CD4-positive, alpha-beta memory T cell (primary cell): ENCODE results near the gene PIGW. TPM values are rescaled to one million over a fixed set of nuclear protein-coding genes. Genes with fewer than 3 reads are reported as not detected.
A peak's percentile ranks its signal among the peaks of the same experiment; 100 is the strongest.

Experiments used
- CTCF ChIA-PET: fragments of 350-600 bp; sonication (Branson Sonifier 250); formaldehyde crosslinking; loops from one replicate; lab custom pipeline; 2021; ENCODE audit warnings: inconsistent platforms; ENCODE audit not compliant: partially characterized antibody; lab: Charles Lee
- POLR2A ChIA-PET: fragments of 350-600 bp; sonication (Branson Sonifier 250); formaldehyde crosslinking; loops from one replicate; lab custom pipeline; 2021; ENCODE audit not compliant: partially characterized antibody; lab: Charles Lee
- DNase-seq, 5 donors: peaks; one replicate each; pipeline versions ENCODE4 v3.0.0 to v3.0.0-alpha.2; 2020 to 2022; ENCODE audit warnings: mixed read lengths in 1 of 5
- H3K27ac ChIP-seq: one replicate; pipeline ENCODE4 v1.7.0; 2013; ENCODE audit warnings: low read depth, low read length
- H3K27me3 ChIP-seq: 2 replicates; pipeline ENCODE4 v1.7.0; 2013; ENCODE audit warnings: mild to moderate bottlenecking, low read length, moderate library complexity; ENCODE audit not compliant: insufficient read depth
- H3K36me3 ChIP-seq: 2 replicates; pipeline ENCODE4 v1.7.0; 2013; ENCODE audit warnings: mild to moderate bottlenecking, low read length, moderate library complexity; ENCODE audit not compliant: insufficient read depth
- H3K4me1 ChIP-seq: 2 replicates; pipeline ENCODE4 v1.7.0; 2013; ENCODE audit warnings: mild to moderate bottlenecking, low read length, moderate library complexity; ENCODE audit not compliant: insufficient read depth
- H3K4me3 ChIP-seq, 2 donors: one replicate each; pipeline ENCODE4 v1.7.0; 2013; ENCODE audit warnings: low read length in 2 of 2, mild to moderate bottlenecking in 1 of 2
- H3K9me3 ChIP-seq, 2 donors: one replicate each; pipeline ENCODE4 v1.7.0; 2013; ENCODE audit warnings: low read length in 2 of 2, control low read depth in 1 of 2; ENCODE audit not compliant: control insufficient read depth in 1 of 2
- H3K27ac Mint-ChIP-seq, 7 donors: one replicate each; pipeline ENCODE4 v1.8.0; 2020 to 2021; ENCODE audit warnings: mixed read lengths in 7 of 7, mild to moderate bottlenecking in 6 of 7, inconsistent platforms in 3 of 7, moderate library complexity in 3 of 7
- H3K27me3 Mint-ChIP-seq, 2 donors: one replicate each; pipeline ENCODE4 v1.8.0; 2020 to 2021; ENCODE audit warnings: mixed read lengths in 2 of 2
- H3K36me3 Mint-ChIP-seq, 2 donors: one replicate each; pipeline ENCODE4 v1.8.0; 2020 to 2021; ENCODE audit warnings: mixed read lengths in 2 of 2, inconsistent platforms in 1 of 2, mild to moderate bottlenecking in 1 of 2
- H3K4me1 Mint-ChIP-seq, 4 donors: one replicate each; pipeline ENCODE4 v1.8.0; 2020 to 2021; ENCODE audit warnings: mixed read lengths in 4 of 4, mild to moderate bottlenecking in 1 of 4
- H3K4me3 Mint-ChIP-seq, 8 donors: one replicate each; pipeline ENCODE4 v1.8.0; 2020 to 2021; ENCODE audit warnings: mixed read lengths in 8 of 8, mild to moderate bottlenecking in 7 of 8, moderate library complexity in 6 of 8, inconsistent platforms in 3 of 8
- H3K9me3 Mint-ChIP-seq, 8 donors: one replicate each; pipeline ENCODE4 v1.8.0; 2020 to 2021; ENCODE audit warnings: mixed read lengths in 8 of 8, mild to moderate bottlenecking in 5 of 8, inconsistent platforms in 3 of 8, moderate library complexity in 1 of 8
- intact Hi-C: fragments of 100-400 bp; cut with micrococcal nuclease; formaldehyde crosslinking; loops from one replicate; pipeline ENCODE4 v1.15.1; 2023
- polyA plus RNA-seq, 2 donors: library from polyadenylated mRNA; unstranded; fragments of 300-500 nt; fragmentation: Illumina TruSeq; gene quantifications; one replicate each; pipeline ENCODE4 v1.2.3, GENCODE V29; 2021
- total RNA-seq, 2 experiments: library from RNA; stranded (reverse); gene quantifications; one replicate each; pipeline ENCODE4 v1.2.3, GENCODE V29; 2021

Gene PIGW, protein sequence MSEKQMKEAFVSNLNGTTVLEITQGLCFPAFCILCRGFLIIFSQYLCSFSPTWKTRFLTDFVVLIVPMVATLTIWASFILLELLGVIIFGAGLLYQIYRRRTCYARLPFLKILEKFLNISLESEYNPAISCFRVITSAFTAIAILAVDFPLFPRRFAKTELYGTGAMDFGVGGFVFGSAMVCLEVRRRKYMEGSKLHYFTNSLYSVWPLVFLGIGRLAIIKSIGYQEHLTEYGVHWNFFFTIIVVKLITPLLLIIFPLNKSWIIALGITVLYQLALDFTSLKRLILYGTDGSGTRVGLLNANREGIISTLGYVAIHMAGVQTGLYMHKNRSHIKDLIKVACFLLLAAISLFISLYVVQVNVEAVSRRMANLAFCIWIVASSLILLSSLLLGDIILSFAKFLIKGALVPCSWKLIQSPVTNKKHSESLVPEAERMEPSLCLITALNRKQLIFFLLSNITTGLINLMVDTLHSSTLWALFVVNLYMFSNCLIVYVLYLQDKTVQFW
- total RNA-seq: 1 to 10 TPM; 4.7 to 5.1 TPM
- 10 to 100 TPM in 1 of 2 donors, 1 to 10 TPM in 1; 5.3 to 14.2 TPM for polyA plus RNA-seq

DNA sequence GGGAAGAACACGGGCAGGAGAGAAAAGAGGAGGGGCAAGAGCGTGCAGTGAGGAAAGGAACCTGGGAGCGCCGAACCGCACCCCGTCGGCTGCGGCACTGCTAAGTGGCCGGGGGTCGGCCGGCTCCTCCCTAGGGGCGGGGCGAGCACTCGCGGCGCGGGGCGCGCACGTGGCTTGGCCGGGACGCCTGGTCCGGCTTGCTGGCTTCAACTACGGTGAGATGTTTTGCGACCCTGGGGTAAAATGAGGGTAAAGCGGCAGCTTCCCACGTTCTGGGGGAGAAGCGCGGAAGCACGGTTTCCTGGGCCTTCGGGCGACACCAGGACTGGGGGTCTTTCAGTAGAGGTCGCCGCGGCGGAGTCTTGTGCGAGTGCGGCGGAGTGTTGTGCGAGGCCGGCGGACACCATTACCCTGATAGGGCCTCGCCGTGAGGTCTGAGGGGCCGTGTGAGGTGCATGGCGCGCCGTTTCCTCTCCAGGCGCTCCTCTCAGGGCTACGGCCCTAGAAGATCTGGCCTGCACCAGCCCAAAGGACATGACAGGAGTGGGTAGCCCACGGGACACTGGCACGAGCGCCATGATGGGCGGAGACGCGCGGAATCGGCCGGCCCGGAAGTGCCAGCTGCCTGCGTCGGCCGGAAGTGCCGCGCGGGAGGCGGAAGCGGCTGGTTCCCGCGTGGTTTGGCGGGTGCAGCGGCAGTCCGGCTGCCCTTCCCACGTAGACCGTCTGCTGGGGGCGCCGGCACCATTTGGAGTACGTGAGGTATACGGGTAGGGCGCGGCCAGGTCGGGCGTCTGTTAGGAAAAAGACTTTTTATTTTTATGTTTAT is at the start of gene PIGW, which contains the start of gene MYO19:
PIGW (plus strand) TSS at position 148 of the 829 bp plus-strand sequence. CDS start 2,115 bp downstream, outside the sequence.
MYO19 (minus strand) TSS at position 29 of the 829 bp plus-strand sequence. CDS start 2,330 bp downstream, outside the sequence.
- Mint-ChIP-seq H3K4me1 (peaks cover 9 to 27% (median 19%) of the 10 kb centered on the region in 4 donors), H3K36me3 (peaks cover 0 to 42% of the 10 kb centered on the region in 2 donors), H3K27ac (peak within 1 kb of the TSS; percentile 91 to 97 (median 96)), H3K4me3 (peak within 1 kb of the TSS; percentile 90 to 97 (median 95)), H3K27me3 (no peaks in the 10 kb centered on the region), H3K9me3 (peaks cover 0 to 2% (median 0%) of the 10 kb centered on the region in 8 donors)
- H3K4me1 ChIP-seq: peaks cover 12% of the 10 kb centered on the region
- peak within 1 kb of the TSS; percentile 58 to 99 for H3K4me3 ChIP-seq
- H3K27ac ChIP-seq: peak within 1 kb of the TSS; percentile 82
- intact Hi-C loops: loop anchor here (1.0 to 10.0 kb wide), 4 partner anchors 9 to 190 kb away; partner anchors contain the start of genes GGNBP2, MRM1 and ZNHIT3
- H3K36me3 ChIP-seq: peaks cover 4% of the 10 kb centered on the region
- H3K9me3 ChIP-seq: no peaks in the 10 kb centered on the region
- POLR2A ChIA-PET: interaction anchor here (0.9 to 5.2 kb wide), 11 partner anchors 11 to 1076 kb away, joined by 3 to 151 read pairs (median 6); partner anchors contain the start of genes DHRS11, GGNBP2, MRM1 and ZNHIT3
- H3K27me3 ChIP-seq: no peaks in the 10 kb centered on the region
- CTCF ChIA-PET: interaction anchor here (0.6 to 3.9 kb wide), 11 partner anchors 10 to 67 kb away, joined by 3 to 24 read pairs (median 4); partner anchors contain the start of genes GGNBP2 and MRM1
- DNase-seq: peak; percentile 81 to 87 (median 85)

DNA sequence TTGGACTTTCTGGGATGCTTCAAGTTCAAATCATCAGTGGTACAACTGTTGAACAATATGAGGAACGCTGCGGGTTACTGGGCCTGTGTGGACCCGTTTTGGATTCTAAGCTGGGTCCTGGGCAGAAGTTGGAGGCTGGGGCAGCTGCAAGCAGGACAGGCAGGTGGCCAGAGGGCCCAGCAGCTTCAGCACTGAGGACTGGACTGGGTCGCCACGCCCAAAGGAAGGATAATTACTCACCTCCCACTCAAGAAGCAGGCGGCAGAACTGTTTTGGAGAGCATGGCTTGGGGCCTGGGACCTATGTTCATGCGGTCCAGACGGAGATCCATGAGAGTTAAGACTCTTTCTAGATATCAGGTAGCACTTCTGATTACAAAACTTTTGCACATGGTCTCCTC is 49.8 kb upstream of the PIGW start:
- ChIA-PET CTCF (interaction anchor here (1.2 kb wide), 1 partner anchor 58 kb away, joined by 3 read pairs; no protein-coding TSS in a partner anchor), POLR2A (interaction anchor here (1.0 to 4.2 kb wide), 5 partner anchors 13 to 238 kb away, joined by 3 to 19 read pairs (median 12); partner anchors contain the start of genes GGNBP2, MRM1, MYO19 and PIGW)
- no peaks in the 10 kb centered on the region for H3K36me3 ChIP-seq
- peaks cover 51% of the 10 kb centered on the region for H3K4me1 ChIP-seq
- Mint-ChIP-seq H3K4me3 (peak overlapping the region in 6 of 8 donors; percentile 34 to 100 (median 76)), H3K36me3 (peaks cover 2 to 17% of the 10 kb centered on the region in 2 donors), H3K9me3 (no peaks in the 10 kb centered on the region), H3K27me3 (peaks cover 12 to 16% of the 10 kb centered on the region in 2 donors), H3K4me1 (peaks cover 21 to 70% (median 37%) of the 10 kb centered on the region in 4 donors), H3K27ac (peak overlapping the region in 3 of 7 donors; percentile 17 to 47 (median 27))
- no peak for DNase-seq
- H3K27me3 ChIP-seq: peaks cover 10% of the 10 kb centered on the region
- intact Hi-C loops: no loop called here
- no peak overlapping the region for H3K4me3 ChIP-seq
- no peak overlapping the region for H3K27ac ChIP-seq
- no peaks in the 10 kb centered on the region for H3K9me3 ChIP-seq

DNA sequence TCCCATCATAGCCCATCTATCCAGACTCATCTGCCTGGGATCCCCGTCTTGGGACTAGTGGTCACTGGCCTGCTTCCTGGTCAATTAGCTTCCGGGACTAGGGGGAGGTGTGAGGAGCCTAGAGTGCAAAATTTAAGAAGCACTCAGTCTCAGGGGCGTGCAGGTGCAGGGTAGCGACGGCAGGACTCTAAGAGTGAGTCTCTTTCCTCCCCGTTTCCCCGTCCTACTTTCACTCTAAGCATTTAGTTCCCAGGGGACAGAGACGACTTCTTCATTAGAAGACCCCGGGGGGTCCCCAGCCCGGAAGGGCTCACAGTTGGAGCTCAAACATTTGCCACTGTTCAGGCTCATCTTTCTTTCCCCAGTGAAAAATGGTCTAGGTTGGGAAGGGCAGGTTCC is 49.0 kb upstream of the PIGW start:
- peaks cover 5 to 21% of the 10 kb centered on the region in 2 donors for H3K36me3 Mint-ChIP-seq
- H3K4me3 ChIP-seq: peak overlapping the region; percentile 59 to 91
- H3K4me1 Mint-ChIP-seq: peaks cover 25 to 75% (median 41%) of the 10 kb centered on the region in 4 donors
- H3K36me3 ChIP-seq: no peaks in the 10 kb centered on the region
- H3K4me3 Mint-ChIP-seq: peak overlapping the region; percentile 97 to 100 (median 99)
- H3K27me3 Mint-ChIP-seq: peaks cover 10 to 13% of the 10 kb centered on the region in 2 donors
- CTCF ChIA-PET: interaction anchor here (1.1 to 1.4 kb wide), 3 partner anchors 9 to 57 kb away, joined by 3 to 5 read pairs (median 3); no protein-coding TSS in a partner anchor
- intact Hi-C loops: loop anchor here (1.0 to 2.0 kb wide), 3 partner anchors 48 to 115 kb away; partner anchors contain the start of genes MRM1, MYO19 and PIGW
- peak overlapping the region; percentile 85 to 100 (median 99) for H3K27ac Mint-ChIP-seq
- peak overlapping the region; percentile 70 for H3K27ac ChIP-seq
- DNase-seq: no peak
- POLR2A ChIA-PET: interaction anchor here (0.5 to 4.2 kb wide), 9 partner anchors 9 to 537 kb away, joined by 3 to 19 read pairs (median 4); partner anchors contain the start of genes GGNBP2, MRM1, MYO19 and PIGW
- H3K9me3 ChIP-seq: no peaks in the 10 kb centered on the region
- H3K27me3 ChIP-seq: peaks cover 10% of the 10 kb centered on the region
- no peaks in the 10 kb centered on the region for H3K9me3 Mint-ChIP-seq
- H3K4me1 ChIP-seq: peaks cover 59% of the 10 kb centered on the region

DNA sequence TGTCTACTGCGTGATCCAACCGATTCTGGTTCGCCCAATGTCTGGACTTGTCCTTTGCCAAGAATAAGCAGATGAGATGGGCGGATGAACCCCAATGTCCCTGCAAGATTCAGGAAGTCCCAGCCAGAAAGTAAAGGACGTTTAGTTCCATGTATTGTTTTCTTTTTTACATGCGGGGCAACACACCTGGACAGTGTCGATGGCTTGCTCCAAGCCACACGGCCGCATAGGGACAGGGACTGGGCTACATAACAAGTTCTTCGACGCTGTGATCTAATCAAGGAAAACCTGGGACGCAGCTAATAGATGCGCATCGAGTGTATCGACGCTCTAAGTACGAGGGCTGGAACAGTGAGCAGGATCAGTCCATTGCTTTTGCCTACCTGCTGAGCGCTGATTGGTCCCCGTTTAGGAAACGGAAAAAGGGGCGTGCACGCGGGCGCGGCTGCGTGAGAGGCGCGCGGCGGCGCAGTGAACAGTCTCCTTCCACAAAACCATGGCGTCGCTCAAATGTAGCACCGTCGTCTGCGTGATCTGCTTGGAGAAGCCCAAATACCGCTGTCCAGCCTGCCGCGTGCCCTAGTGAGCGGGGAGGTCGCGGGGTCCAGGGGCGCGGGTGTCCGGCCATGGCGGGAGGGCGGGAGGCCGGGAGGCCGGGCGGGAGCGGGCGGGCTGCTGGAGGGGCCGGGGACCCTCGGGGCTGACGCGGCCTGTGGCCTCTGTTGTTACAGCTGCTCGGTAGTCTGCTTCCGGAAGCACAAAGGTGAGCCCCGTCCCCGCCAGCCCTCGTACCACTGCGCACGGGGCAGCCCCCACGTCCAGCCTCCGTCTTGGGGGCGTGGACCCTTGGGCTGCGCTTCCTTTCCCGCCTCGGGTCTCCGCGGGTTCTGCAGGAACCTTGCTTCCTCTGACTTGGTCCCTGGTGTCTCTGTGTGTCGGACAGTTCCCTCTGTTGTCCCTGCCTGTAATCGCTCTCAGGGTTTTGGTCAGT is 48.3 kb upstream of the PIGW start, which contains the start of gene ZNHIT3:
ZNHIT3 (plus strand) TSS at position 478 of the 991 bp plus-strand sequence; CDS start at position 497, 19 bp downstream.
- DNase-seq: peak; percentile 91 to 95 (median 91)
- Histone ChIP-seq H3K9me3 (no peaks in the 10 kb centered on the region), H3K36me3 (peaks cover 2% of the 10 kb centered on the region), H3K27me3 (peaks cover 10% of the 10 kb centered on the region), H3K4me3 (peak within 1 kb of the TSS; percentile 72 to 91), H3K4me1 (peaks cover 65% of the 10 kb centered on the region), H3K27ac (peak within 1 kb of the TSS; percentile 70)
- no peaks in the 10 kb centered on the region for H3K9me3 Mint-ChIP-seq
- H3K36me3 Mint-ChIP-seq: peaks cover 7 to 24% of the 10 kb centered on the region in 2 donors
- intact Hi-C loops: loop anchor here (1.0 to 2.0 kb wide), 3 partner anchors 48 to 114 kb away; partner anchors contain the start of genes MRM1, MYO19 and PIGW
- peaks cover 28 to 82% (median 46%) of the 10 kb centered on the region in 4 donors for H3K4me1 Mint-ChIP-seq
- peak within 1 kb of the TSS; percentile 97 to 100 (median 99) for H3K4me3 Mint-ChIP-seq
- ChIA-PET POLR2A (interaction anchor here (0.5 to 4.2 kb wide), 8 partner anchors 8 to 538 kb away, joined by 3 to 19 read pairs (median 4); partner anchors contain the start of genes GGNBP2, MRM1, MYO19 and PIGW), CTCF (interaction anchor here (1.1 to 1.9 kb wide), 4 partner anchors 9 to 117 kb away, joined by 3 to 5 read pairs (median 4); no protein-coding TSS in a partner anchor)
- H3K27me3 Mint-ChIP-seq: peaks cover 9% of the 10 kb centered on the region in 2 donors
- peak within 1 kb of the TSS; percentile 85 to 100 (median 99) for H3K27ac Mint-ChIP-seq

DNA sequence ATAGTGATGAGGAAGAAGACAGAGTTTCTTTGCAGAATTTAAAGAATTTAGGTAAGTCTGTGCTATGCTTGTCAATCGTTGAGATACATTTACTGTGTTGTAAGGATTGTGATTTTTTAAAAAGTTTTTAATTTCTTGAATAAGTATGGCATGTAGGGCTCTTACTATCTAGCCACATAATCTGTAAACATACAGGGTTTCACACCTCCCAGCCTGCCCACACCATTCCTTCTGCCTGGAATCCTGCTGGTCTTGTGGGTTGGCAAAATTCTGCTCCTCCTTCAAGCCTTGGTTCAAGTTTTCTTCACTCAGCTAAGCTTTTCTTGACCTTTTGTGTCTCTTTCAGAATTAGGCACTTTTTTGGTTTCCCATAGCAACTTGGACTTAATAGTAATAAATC is 40.8 kb upstream of the PIGW start:
- Mint-ChIP-seq H3K4me3 (no peak overlapping the region), H3K4me1 (peaks cover 20 to 40% (median 24%) of the 10 kb centered on the region in 4 donors), H3K36me3 (peaks cover 36 to 74% of the 10 kb centered on the region in 2 donors), H3K9me3 (no peaks in the 10 kb centered on the region), H3K27ac (peak overlapping the region in 2 of 7 donors; percentile 18), H3K27me3 (no peaks in the 10 kb centered on the region)
- Histone ChIP-seq H3K9me3 (no peaks in the 10 kb centered on the region), H3K4me1 (peaks cover 25% of the 10 kb centered on the region), H3K27me3 (no peaks in the 10 kb centered on the region), H3K36me3 (peaks cover 69% of the 10 kb centered on the region), H3K4me3 (no peak overlapping the region), H3K27ac (no peak overlapping the region)
- ChIA-PET CTCF (no interaction called here), POLR2A (interaction anchor here (1.8 kb wide), 1 partner anchor 8 kb away, joined by 4 read pairs; the partner anchor contains the start of gene ZNHIT3)
- no peak for DNase-seq
- intact Hi-C loops: no loop called here
